ENCODE data around the gene PTOV1.

GRCh38 chr19:49872245-49873128 lies 21.5 kb downstream of the PTOV1 start:
- TF ChIP-seq CTCF (conservative IDR thresholded peaks at IDR 0.05; ENCODE audit: low read length), result no peak
- no peak for TF ChIP-seq EZH2phosphoT487 (IDR thresholded peaks at IDR 0.05; ENCODE audit: borderline replicate concordance, low read depth, low read length)
